A673 (cell line): ENCODE data around the gene RUNDC1. TPM values are rescaled to one million over a fixed set of nuclear protein-coding genes. Genes with fewer than 3 reads are reported as not detected.

Experiments used
- BruUV-seq: library from RNA; stranded (reverse); fragments of 400-500 nt; replicated peaks from 2 replicates; lab custom pipeline; 2021; lab: Mats Ljungman, UMichigan
- CTCF ChIA-PET: fragments of 300-600 bp; sonication (Branson Sonifier 250); formaldehyde crosslinking; loops from one replicate; lab custom pipeline; 2022; ENCODE audit warnings: antibody characterized with exemption; lab: Charles Lee
- POLR2A ChIA-PET: fragments of 300-600 bp; sonication (Branson Sonifier 250); formaldehyde crosslinking; loops from one replicate; lab custom pipeline; 2022; ENCODE audit warnings: antibody characterized with exemption; ENCODE audit not compliant: low non-redundant PET; lab: Charles Lee
- DNase-seq: peaks from one replicate; pipeline ENCODE4 v3.0.0-alpha.2; 2015; ENCODE audit warnings: low spot score
- H3K27ac ChIP-seq: fragments of 200-600 bp; sonication (generic); 2 replicates; pipeline ENCODE4 v1.5.1; 2016; ENCODE audit warnings: mixed run types, low read depth, mild to moderate bottlenecking, mixed read lengths, antibody characterized with exemption, low read length; ENCODE audit not compliant: poor library complexity, severe bottlenecking
- H3K27me3 ChIP-seq: fragments of 200-600 bp; sonication (generic); replicated peaks from 2 replicates; pipeline ENCODE4 v1.6.1; 2017; ENCODE audit warnings: mixed run types, low read depth, mild to moderate bottlenecking, mixed read lengths, antibody characterized with exemption, low read length; ENCODE audit not compliant: insufficient read depth, poor library complexity
- H3K36me3 ChIP-seq: fragments of 200-600 bp; sonication (generic); 2 replicates; pipeline ENCODE4 v1.6.1; 2016; ENCODE audit warnings: mixed run types, mild to moderate bottlenecking, mixed read lengths, antibody characterized with exemption, low read length; ENCODE audit not compliant: insufficient read depth, poor library complexity, severe bottlenecking
- H3K4me1 ChIP-seq: fragments of 200-600 bp; sonication (generic); 2 replicates; pipeline ENCODE4 v1.6.1; 2017; ENCODE audit warnings: mixed run types, mild to moderate bottlenecking, mixed read lengths, antibody characterized with exemption, low read length; ENCODE audit not compliant: insufficient read depth, poor library complexity, severe bottlenecking
- H3K4me3 ChIP-seq: fragments of 200-600 bp; sonication (generic); 2 replicates; pipeline ENCODE4 v1.5.1; 2016; ENCODE audit warnings: low read depth, mixed run types, mild to moderate bottlenecking, mixed read lengths, low read length; ENCODE audit not compliant: poor library complexity, severe bottlenecking
- H3K9me3 ChIP-seq: fragments of 200-600 bp; sonication (generic); 2 replicates; pipeline ENCODE4 v1.6.1; 2016; ENCODE audit warnings: mixed run types, low read depth, mild to moderate bottlenecking, mixed read lengths, antibody characterized with exemption, low read length; ENCODE audit not compliant: poor library complexity, severe bottlenecking
- CTCF ChIP-seq: fragments of 300-800, 200-600 bp; sonication (generic); conservative IDR thresholded peaks from 2 replicates; pipeline ENCODE4 v1.5.1; 2017; ENCODE audit warnings: low read depth, mild to moderate bottlenecking, antibody characterized with exemption, low read length, moderate library complexity, mixed read lengths
- EZH2 ChIP-seq: fragments of 200-600 bp; sonication (generic); IDR thresholded peaks from 2 replicates; pipeline ENCODE4 v1.6.1; 2017; ENCODE audit warnings: borderline replicate concordance, low read depth, mild to moderate bottlenecking, mixed read lengths, antibody characterized with exemption, low read length; ENCODE audit not compliant: poor library complexity, severe bottlenecking
- intact Hi-C: fragments of 100-400 bp; cut with micrococcal nuclease; formaldehyde crosslinking; loops from one replicate; pipeline ENCODE4 v1.10.0; 2022; ENCODE audit not compliant: unreplicated experiment
- total RNA-seq: library from RNA; stranded (reverse); gene quantifications from 2 replicates; pipeline ENCODE4 v1.2.3, GENCODE V29; 2021

Gene RUNDC1
- total RNA-seq, 1 experiment from 2014 or later, result 8.0 TPM

- ChIA-PET POLR2A (no interaction called here), CTCF (no interaction called here)
- Histone ChIP-seq H3K27ac (peak within 1 kb of the TSS; percentile 68), H3K4me1 (no peaks in the 10 kb centered on the region), H3K27me3 (no peaks in the 10 kb centered on the region), H3K4me3 (peak within 1 kb of the TSS; percentile 81), H3K36me3 (no peaks in the 10 kb centered on the region), H3K9me3 (no peaks in the 10 kb centered on the region)
- TF ChIP-seq EZH2 (no peak), CTCF (no peak)
- intact Hi-C loops, result no loop called here
- DNase-seq, result peak; percentile 46
- BruUV-seq, result no TSS peak
These were observed 673 bp upstream of the RUNDC1 start, which contains the start of gene PTGES3L for GRCh38 chr17:42979511-42980273. TSS of gene PTGES3L (minus strand) at chr17:42980080. CDS start at chr17:42980053, 27 bp downstream.

- no peaks in the 10 kb centered on the region for H3K27me3 ChIP-seq
- peak overlapping the region; percentile 81 for H3K4me3 ChIP-seq
- no peaks in the 10 kb centered on the region for H3K36me3 ChIP-seq
- intact Hi-C loops, result no loop called here
- ChIA-PET CTCF (no interaction called here), POLR2A (no interaction called here)
- no TSS peak for BruUV-seq
- TF ChIP-seq CTCF (no peak), EZH2 (no peak)
- no peaks in the 10 kb centered on the region for H3K4me1 ChIP-seq
- H3K27ac ChIP-seq, result peak overlapping the region; percentile 68
- no peak for DNase-seq
- no peaks in the 10 kb centered on the region for H3K9me3 ChIP-seq
These were observed 517 bp downstream of the RUNDC1 start for GRCh38 chr17:42980766-42981397.

GRCh38 chr17:42982266-42982665, 1.9 kb downstream of the RUNDC1 start:
- POLR2A ChIA-PET, result no interaction called here
- no peaks in the 10 kb centered on the region for H3K27me3 ChIP-seq
- DNase-seq, result no peak
- H3K27ac ChIP-seq, result no peak overlapping the region
- H3K4me3 ChIP-seq, result no peak overlapping the region
- intact Hi-C loops, result no loop called here
- CTCF ChIA-PET, result no interaction called here
- H3K4me1 ChIP-seq, result no peaks in the 10 kb centered on the region
- TF ChIP-seq EZH2 (no peak), CTCF (no peak)
- H3K36me3 ChIP-seq, result peaks cover 5% of the 10 kb centered on the region
- H3K9me3 ChIP-seq, result no peaks in the 10 kb centered on the region
- no TSS peak for BruUV-seq
